ENCODE measurements around the gene CRIP2.
A peak's percentile ranks its signal among the peaks of the same experiment; 100 is the strongest.

Gene CRIP2

DNA sequence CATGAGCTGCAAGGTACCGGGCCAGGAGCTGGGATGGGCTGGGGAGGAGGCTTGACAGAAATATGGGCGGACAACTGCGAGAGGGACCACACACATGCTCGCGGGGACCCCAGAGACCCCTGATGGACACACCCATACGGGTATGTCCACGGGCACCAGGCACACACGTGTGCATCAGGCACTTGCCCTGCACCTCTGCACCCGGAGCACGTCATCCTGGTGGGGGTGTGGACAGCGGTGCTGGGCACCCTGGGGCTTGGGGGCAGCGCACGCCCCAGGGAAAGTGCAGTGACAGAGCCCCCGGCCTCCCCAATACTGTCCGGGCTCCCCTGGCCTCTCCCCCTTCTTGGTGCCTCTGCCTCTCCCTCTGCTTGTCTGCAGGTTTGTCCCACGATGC, 10.4 kb downstream of the CRIP2 start:
- no peak for DNase-seq (ENCODE audit: low read depth)
- no peak overlapping the region for H3K4me3 ChIP-seq (ENCODE audit: low read depth, low read length)
- no peak for TF ChIP-seq CTCF (conservative IDR thresholded peaks at IDR 0.05; ENCODE audit: low read depth, low read length)

DNA sequence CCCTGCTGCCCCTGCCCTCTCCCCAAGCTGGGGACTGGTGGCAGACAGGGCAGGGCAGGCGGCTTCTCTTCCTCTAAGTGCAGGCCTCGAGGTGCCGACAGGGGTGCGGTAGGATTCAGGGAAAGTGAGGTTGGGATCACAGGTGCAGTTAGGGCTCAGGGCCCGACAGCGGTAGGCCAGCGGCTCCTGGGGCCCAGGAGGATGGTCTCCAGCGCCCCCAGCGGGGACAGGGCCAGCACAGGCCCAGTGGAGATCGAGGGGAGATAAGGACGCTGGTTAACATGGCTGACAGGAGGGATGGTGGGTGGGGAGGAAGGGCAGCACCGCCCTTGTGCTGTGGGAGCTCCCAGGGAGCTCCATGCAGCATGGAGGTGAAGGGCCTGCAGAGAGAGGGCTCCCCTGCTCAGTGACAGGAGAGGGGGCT, 11.1 kb downstream of the CRIP2 start:
- DNase-seq (ENCODE audit: low read depth), result no peak
- TF ChIP-seq CTCF (conservative IDR thresholded peaks at IDR 0.05; ENCODE audit: low read depth, low read length), result peak; percentile 44
- no peak overlapping the region for H3K4me3 ChIP-seq (ENCODE audit: low read depth, low read length)

DNA sequence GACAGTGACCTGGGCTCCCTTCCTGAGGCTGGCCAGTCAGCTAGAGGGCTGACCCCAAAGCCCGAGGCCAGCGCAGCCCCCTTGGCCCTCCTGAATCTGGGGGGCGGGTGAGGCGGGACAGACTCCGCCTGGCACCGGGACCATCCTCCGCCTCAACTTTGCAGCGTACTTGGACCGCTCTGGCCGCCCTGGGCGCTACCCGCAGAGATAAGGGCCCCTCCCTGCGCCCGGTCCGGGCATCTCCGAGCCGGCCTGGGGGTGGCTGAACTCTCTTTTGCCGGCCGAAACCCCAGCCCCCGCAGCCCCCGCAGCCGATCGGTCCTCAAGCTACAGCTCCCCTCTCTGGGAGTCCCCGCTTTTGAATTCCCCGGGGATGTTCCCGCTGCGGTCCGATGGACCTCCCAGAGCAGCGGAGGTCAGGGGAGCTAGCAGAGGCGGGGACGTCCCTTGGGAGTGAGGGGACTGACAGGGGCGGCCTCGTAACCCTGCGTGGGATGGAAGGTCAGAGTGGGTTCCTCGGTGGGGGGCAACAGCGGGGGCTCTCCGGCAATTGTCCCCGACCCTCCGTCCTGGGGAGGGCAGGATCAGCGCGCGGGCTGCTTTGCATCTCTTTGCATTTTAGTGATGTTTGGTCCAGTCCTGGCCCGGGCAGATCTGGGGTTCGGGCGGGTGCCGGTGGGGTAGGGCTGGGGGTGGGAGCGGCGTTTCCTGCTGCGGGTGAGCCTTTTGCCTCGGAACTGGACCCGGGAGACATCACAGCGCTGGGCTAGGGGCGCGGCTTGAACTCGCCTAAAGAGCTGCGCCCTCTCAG, 11.7 kb downstream of the CRIP2 start, which contains the start of gene CRIP1:
TSS of gene CRIP1 (plus strand) at position 724 of the 811 bp plus-strand sequence. CDS start 374 bp downstream, outside the sequence.
- no peak for TF ChIP-seq CTCF (conservative IDR thresholded peaks at IDR 0.05; ENCODE audit: low read depth, low read length)
- no peak within 1 kb of the TSS for H3K4me3 ChIP-seq (ENCODE audit: low read depth, low read length)
- DNase-seq (ENCODE audit: low read depth), result no peak

DNA sequence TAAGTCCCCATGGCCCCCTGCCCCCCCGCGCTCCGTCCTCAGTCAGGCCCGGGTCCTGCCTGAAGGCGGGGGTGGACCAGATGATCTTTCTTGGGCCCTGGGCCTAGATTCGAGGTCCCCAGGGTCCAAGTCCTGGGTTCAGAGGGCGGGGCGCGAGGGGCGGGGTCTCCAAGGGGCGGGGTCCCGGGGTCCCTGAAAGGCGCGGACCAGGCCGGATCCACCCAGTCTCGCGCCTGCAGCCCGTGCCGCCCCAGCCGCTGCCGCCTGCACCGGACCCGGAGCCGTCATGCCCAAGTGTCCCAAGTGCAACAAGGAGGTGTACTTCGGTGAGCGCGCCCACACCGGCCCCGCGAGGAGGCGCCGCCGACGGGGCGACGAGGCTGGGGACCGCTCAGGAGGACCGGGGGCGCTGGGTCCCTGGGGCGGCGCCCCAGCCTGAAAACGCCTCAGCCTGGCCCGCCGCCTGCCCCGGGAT, 12.4 kb downstream of the CRIP2 start:
- DNase-seq (ENCODE audit: low read depth), result no peak
- H3K4me3 ChIP-seq (ENCODE audit: low read depth, low read length), result no peak overlapping the region
- no peak for TF ChIP-seq CTCF (conservative IDR thresholded peaks at IDR 0.05; ENCODE audit: low read depth, low read length)

DNA sequence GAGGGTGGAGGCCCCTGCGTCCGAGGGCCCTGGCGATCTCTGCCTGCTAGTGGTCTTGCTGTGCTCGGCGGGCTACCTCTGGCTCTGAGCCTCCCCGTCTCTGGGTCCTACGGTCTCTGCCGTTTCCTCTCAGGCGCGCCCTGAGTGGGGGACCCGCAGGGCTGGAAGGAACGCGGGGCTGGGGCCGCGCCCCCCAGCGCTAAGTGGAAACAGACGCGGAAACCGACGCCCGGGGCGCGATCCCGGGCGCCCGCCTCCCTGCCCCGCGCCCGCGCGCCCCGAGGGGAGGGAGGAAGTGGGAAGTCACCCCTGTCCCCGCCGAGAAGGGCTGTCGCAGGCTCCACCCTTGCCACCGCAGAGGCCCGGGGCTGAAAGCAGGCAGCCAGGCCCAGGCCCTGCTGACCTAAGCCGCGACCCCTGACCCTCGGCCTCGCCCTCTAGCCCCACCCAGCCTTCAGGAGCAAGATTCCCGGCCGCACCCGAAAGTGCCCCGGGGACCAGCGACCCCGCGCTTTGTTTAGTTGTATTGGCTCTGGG, 12.9 kb downstream of the CRIP2 start:
- no peak for DNase-seq (ENCODE audit: low read depth)
- no peak overlapping the region for H3K4me3 ChIP-seq (ENCODE audit: low read depth, low read length)

DNA sequence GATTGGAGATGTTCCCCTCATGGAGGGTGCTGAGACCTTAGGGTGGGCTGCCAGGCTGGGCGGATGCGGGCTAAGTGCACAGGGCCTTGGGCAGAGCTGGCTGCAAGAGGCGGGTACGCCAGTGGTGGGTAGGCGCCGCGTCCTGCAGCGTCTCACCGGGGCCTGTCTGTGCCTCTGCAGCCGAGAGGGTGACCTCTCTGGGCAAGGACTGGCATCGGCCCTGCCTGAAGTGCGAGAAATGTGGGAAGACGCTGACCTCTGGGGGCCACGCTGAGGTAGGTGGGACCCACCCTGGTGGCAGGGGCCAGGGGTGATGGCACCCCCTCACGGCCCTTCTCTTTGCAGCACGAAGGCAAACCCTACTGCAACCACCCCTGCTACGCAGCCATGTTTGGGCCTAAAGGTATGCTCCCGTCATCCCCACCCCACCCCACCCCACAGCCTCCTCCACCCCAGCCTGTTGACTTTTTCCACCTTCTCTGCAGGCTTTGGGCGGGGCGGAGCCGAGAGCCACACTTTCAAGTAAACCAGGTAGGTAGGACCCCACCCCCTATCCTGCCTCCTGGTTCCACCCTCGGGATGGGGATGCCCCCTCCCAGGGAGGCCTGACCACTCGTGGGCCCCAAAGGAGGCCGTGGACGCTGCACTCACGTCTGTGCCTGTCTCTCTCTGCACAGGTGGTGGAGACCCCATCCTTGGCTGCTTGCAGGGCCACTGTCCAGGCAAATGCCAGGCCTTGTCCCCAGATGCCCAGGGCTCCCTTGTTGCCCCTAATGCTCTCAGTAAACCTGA, 13.6 kb downstream of the CRIP2 start:
- no peak overlapping the region for H3K4me3 ChIP-seq (ENCODE audit: low read depth, low read length)
- TF ChIP-seq CTCF (conservative IDR thresholded peaks at IDR 0.05; ENCODE audit: low read depth, low read length), result no peak
- DNase-seq (ENCODE audit: low read depth), result no peak

More for the DNA sequence above, 12.9 kb downstream of the CRIP2 start:
- no peak for TF ChIP-seq CTCF (conservative IDR thresholded peaks at IDR 0.05; ENCODE audit: low read depth, low read length)

Measured in choroid plexus epithelial cell (primary cell).